SK-N-SH treated with all-trans-retinoic acid at 6 μM for 48 hours (cell line): ENCODE results near the gene CHCHD4.
"Not testable (repeated sequence)": the region's sequence is repeated elsewhere in the genome, so short reads cannot be mapped to it uniquely, and the experiment has no call there.

Experiments used
- ARNTL ChIP-seq: fragments of 450-650 bp; formaldehyde crosslinking; IDR thresholded peaks from 2 replicates; pipeline ENCODE4 v1.5.0; 2020; ENCODE audit warnings: low read depth, mild to moderate bottlenecking, moderate library complexity, borderline replicate concordance
- BACH2 ChIP-seq: fragments of 250-450 bp; sonication (Bioruptor Pico); IDR thresholded peaks from 2 replicates; pipeline ENCODE4 v1.9.0; 2021; ENCODE audit warnings: mild to moderate bottlenecking, borderline replicate concordance
- CREB5 ChIP-seq: fragments of 250-450 bp; sonication (Bioruptor Pico); IDR thresholded peaks from 2 replicates; pipeline ENCODE4 v1.5.1; 2020; ENCODE audit warnings: low read depth, mild to moderate bottlenecking, moderate library complexity
- CSDC2 ChIP-seq: fragments of 250-450 bp; sonication (Bioruptor Pico); IDR thresholded peaks from 2 replicates; pipeline ENCODE4 v1.5.0; 2020; ENCODE audit warnings: mild to moderate bottlenecking, moderate library complexity
- GLIS3 ChIP-seq: fragments of 250-450 bp; sonication (Bioruptor Pico); IDR thresholded peaks from 2 replicates; pipeline ENCODE4 v1.5.0; 2020; ENCODE audit warnings: mild to moderate bottlenecking, moderate library complexity
- ISL1 ChIP-seq: fragments of 250-450 bp; sonication (Bioruptor Pico); IDR thresholded peaks from 2 replicates; pipeline ENCODE4 v2.1.2; 2022; ENCODE audit warnings: mild to moderate bottlenecking, moderate library complexity
- PATZ1 ChIP-seq: fragments of 250-450 bp; sonication (Bioruptor Pico); IDR thresholded peaks from 2 replicates; pipeline ENCODE4 v1.8.0; 2020; ENCODE audit warnings: mild to moderate bottlenecking, moderate library complexity, borderline replicate concordance
- POU6F1 ChIP-seq: fragments of 250-450 bp; sonication (Bioruptor Pico); IDR thresholded peaks from 2 replicates; pipeline ENCODE4 v1.8.0; 2021; ENCODE audit warnings: low read depth, mild to moderate bottlenecking, moderate library complexity, borderline replicate concordance
- RARB ChIP-seq: fragments of 250-450 bp; sonication (Bioruptor Pico); IDR thresholded peaks from 2 replicates; pipeline ENCODE4 v1.8.0; 2021; ENCODE audit warnings: mild to moderate bottlenecking, moderate library complexity
- TOX ChIP-seq: fragments of 250-450 bp; sonication (Bioruptor Pico); IDR thresholded peaks from 2 replicates; pipeline ENCODE4 v1.8.0; 2021; ENCODE audit warnings: mild to moderate bottlenecking, moderate library complexity, borderline replicate concordance
- ZFP3 ChIP-seq: fragments of 250-450 bp; sonication (Bioruptor Pico); IDR thresholded peaks from 2 replicates; pipeline ENCODE4 v1.5.0; 2020; ENCODE audit warnings: mild to moderate bottlenecking, moderate library complexity
- ZNF565 ChIP-seq: fragments of 450-650 bp; formaldehyde crosslinking; conservative IDR thresholded peaks from 2 replicates; pipeline ENCODE4 v1.5.0; 2020; ENCODE audit warnings: low read depth, mild to moderate bottlenecking, moderate library complexity
- ZNF70 ChIP-seq: fragments of 450-650 bp; formaldehyde crosslinking; IDR thresholded peaks from 2 replicates; pipeline ENCODE4 v1.5.0; 2020; ENCODE audit warnings: mild to moderate bottlenecking, moderate library complexity
- ZNF8 ChIP-seq: fragments of 450-650 bp; formaldehyde crosslinking; IDR thresholded peaks from 2 replicates; pipeline ENCODE4 v1.5.0; 2020; ENCODE audit warnings: mild to moderate bottlenecking, moderate library complexity

DNA sequence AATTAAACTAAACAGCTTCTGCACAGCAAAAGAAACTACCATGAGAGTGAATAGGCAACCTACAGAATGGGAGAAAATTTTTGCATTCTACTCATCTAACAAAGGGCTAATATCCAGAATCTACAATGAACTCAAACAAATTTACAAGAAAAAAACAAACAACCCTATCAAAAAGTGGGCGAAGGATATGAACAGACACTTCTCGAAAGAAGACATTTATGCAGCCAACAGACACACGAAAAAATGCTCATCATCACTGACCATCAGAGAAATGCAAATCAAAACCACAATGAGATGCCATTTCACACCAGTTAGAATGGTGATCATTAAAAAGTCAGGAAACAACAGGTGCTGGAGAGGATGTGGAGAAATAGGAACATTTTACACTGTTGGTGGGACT is 49.4 kb downstream of the CHCHD4 start:
- not testable (repeated sequence) for TF ChIP-seq CREB5 (CRISPR knock-in tag); CSDC2 (CRISPR knock-in tag); ZNF8 (CRISPR knock-in tag); POU6F1 (CRISPR knock-in tag); ZFP3 (CRISPR knock-in tag); PATZ1 (CRISPR knock-in tag); ZNF565; GLIS3; TOX (CRISPR knock-in tag); BACH2 (CRISPR knock-in tag); ISL1 (CRISPR knock-in tag); ARNTL (CRISPR knock-in tag); RARB (CRISPR knock-in tag); ZNF70 (CRISPR knock-in tag)
